ENCODE data around the gene LRCH1.

The LRCH1 gene

GRCh38 chr13:46797501-46798237 is 244.7 kb downstream of the LRCH1 start:
- no peak for DNase-seq

GRCh38 chr13:46799139-46799538 is 246.2 kb downstream of the LRCH1 start:
- DNase-seq, result no peak

- DNase-seq, result no peak
These were observed 248.9 kb downstream of the LRCH1 start for GRCh38 chr13:46801858-46802257.
